Measurements from ENCODE around the gene CYREN. TPM values are rescaled to one million over a fixed set of nuclear protein-coding genes. Genes with fewer than 3 reads are reported as not detected.

The CYREN gene
- total and polyA plus RNA-seq, 2 of the 13 experiments (the other 11 are each of a cell fraction or from before 2014, with no cell fraction given), result 20.7 to 60.7 TPM

DNA sequence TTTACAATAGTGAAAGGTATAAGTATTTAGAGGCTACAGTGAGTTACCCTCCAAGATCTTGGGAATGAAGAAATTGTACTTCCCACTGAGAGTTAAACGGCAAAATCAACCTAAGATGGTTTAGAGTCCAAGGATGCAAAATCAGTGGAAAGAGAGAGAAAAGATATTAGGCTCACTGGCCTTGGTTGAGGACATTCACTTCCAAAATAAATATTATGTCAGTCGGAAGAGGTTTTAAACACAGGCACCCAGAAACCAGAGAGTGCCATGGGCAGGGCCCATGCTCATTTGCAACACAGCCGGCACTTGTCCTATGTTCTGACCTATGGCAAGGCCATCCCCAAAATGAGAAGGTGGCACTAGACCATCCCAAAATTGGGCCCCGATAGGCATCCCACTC is 44.7 kb upstream of the CYREN start (continued):
- 0 out of 2 replicates have a peak, but pooled peaks have one; percentile 28 for TF ChIP-seq ZNF652 (CRISPR knock-in tag; IDR thresholded peaks at IDR 0.05; ENCODE audit: borderline replicate concordance, low read depth)
- TF ChIP-seq MBD4 (IDR thresholded peaks at IDR 0.05; ENCODE audit: borderline replicate concordance, low read length), result no peak
- no peak for TF ChIP-seq FOXA1 (IDR thresholded peaks at IDR 0.05)
- TF ChIP-seq FOXA1 (CRISPR knock-in tag; IDR thresholded peaks at IDR 0.05), result 0 out of 2 replicates have a peak, but pooled peaks have one; percentile 5
- no peak for TF ChIP-seq TBL1XR1 (IDR thresholded peaks at IDR 0.05; ENCODE audit: borderline replicate concordance, low read length, partially characterized antibody)
- TF ChIP-seq ZNF768 (CRISPR knock-in tag; IDR thresholded peaks at IDR 0.05), result peak; percentile 60; the same call in 1 of the 2 replicates
- peak; percentile 42; the same call in 1 of the 2 replicates for TF ChIP-seq RXRB (CRISPR knock-in tag; IDR thresholded peaks at IDR 0.05; ENCODE audit: borderline replicate concordance)

GRCh38 chr7:135213831-135214230 is 43.3 kb upstream of the CYREN start:
- Histone ChIP-seq H3K9ac (ENCODE audit: insufficient read depth, low read depth, low read length) (no peak overlapping the region), H3K4me3 (replicated peaks in 1 of 3; ENCODE audit: insufficient read depth in 1 of 3, low read depth in 2 of 3, low read length in 3 of 3) (no peak overlapping the region), H4K20me1 (ENCODE audit: insufficient read depth, low read length) (no peaks in the 10 kb centered on the region), H3K9me3 (ENCODE audit: low read length) (no peaks in the 10 kb centered on the region), H2AFZ (ENCODE audit: low read length) (peak overlapping the region; percentile 21), H3K4me2 (ENCODE audit: low read depth, low read length) (no peak overlapping the region), H3K79me2 (ENCODE audit: insufficient read depth, low read length) (peaks cover 9% of the 10 kb centered on the region), H3K4me1 (ENCODE audit: insufficient read depth, low read length) (peaks cover 59% of the 10 kb centered on the region), H3K27ac (ENCODE audit: extremely low read length, insufficient read depth, low read length) (no peak overlapping the region), H3K36me3 (replicated peaks in 1 of 2; ENCODE audit: control insufficient read depth in 1 of 2, insufficient read depth in 2 of 2, low read length in 2 of 2) (no peaks in the 10 kb centered on the region), H3K27me3 (ENCODE audit: control insufficient read depth in 1 of 2, insufficient read depth in 2 of 2, low read length in 2 of 2) (no peaks in the 10 kb centered on the region; a peak in 1 of 5 replicates)
- no TSS peak for BruUV-seq (replicated peaks)
- intact Hi-C loops (cut with micrococcal nuclease; ENCODE audit: unreplicated experiment) (loop anchor here (5.0 kb wide), 1 partner anchor 38 kb away; no protein-coding TSS in a partner anchor), in situ Hi-C loops (cut with HindIII; ENCODE audit: extremely low pct_ligation_motif_present, low pct_unique_long_range_greater_than_20kb) (loop anchor here (5.0 kb wide), 1 partner anchor 37 kb away; no protein-coding TSS in a partner anchor)
- 14% methylated on average over 2 of the region's 2 CpGs for WGBS (ENCODE audit: low lambda C conversion rate)
- no peak for TF ChIP-seq SNAPC2 (CRISPR knock-in tag; IDR thresholded peaks at IDR 0.05)
- no peak for TF ChIP-seq ATF7-NPFF (CRISPR knock-in tag; IDR thresholded peaks at IDR 0.05; ENCODE audit: low read depth)
- TF ChIP-seq, protein P1, sequence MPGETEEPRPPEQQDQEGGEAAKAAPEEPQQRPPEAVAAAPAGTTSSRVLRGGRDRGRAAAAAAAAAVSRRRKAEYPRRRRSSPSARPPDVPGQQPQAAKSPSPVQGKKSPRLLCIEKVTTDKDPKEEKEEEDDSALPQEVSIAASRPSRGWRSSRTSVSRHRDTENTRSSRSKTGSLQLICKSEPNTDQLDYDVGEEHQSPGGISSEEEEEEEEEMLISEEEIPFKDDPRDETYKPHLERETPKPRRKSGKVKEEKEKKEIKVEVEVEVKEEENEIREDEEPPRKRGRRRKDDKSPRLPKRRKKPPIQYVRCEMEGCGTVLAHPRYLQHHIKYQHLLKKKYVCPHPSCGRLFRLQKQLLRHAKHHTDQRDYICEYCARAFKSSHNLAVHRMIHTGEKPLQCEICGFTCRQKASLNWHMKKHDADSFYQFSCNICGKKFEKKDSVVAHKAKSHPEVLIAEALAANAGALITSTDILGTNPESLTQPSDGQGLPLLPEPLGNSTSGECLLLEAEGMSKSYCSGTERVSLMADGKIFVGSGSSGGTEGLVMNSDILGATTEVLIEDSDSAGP (CRISPR knock-in tag; IDR thresholded peaks at IDR 0.05; ENCODE audit: borderline replicate concordance), result no peak
- no peak for TF ChIP-seq ZNF775 (CRISPR knock-in tag; IDR thresholded peaks at IDR 0.05; ENCODE audit: borderline replicate concordance)
- TF ChIP-seq ZNF253 (CRISPR knock-in tag; IDR thresholded peaks at IDR 0.05; ENCODE audit: borderline replicate concordance), result no peak
- no peak for TF ChIP-seq GATAD2A (CRISPR knock-in tag; IDR thresholded peaks at IDR 0.05)
- no peak for TF ChIP-seq ZNF383 (CRISPR knock-in tag; IDR thresholded peaks at IDR 0.05; ENCODE audit: borderline replicate concordance)
- TF ChIP-seq E2F2 (CRISPR knock-in tag; IDR thresholded peaks at IDR 0.05; ENCODE audit: borderline replicate concordance), result no peak
- no peak for TF ChIP-seq EHMT2 (IDR thresholded peaks at IDR 0.05; ENCODE audit: borderline replicate concordance, low read depth, low read length)
- no peak for TF ChIP-seq ZNF788 (CRISPR knock-in tag; IDR thresholded peaks at IDR 0.05; ENCODE audit: borderline replicate concordance)
- TF ChIP-seq TP53 (CRISPR knock-in tag; conservative IDR thresholded peaks at IDR 0.05), result no peak
- TF ChIP-seq ARNT (IDR thresholded peaks at IDR 0.05), result no peak
- ChIA-PET POLR2A (no interaction called here), CTCF (ENCODE audit: low intra/inter-chr PET ratio, low total read pairs) (no interaction called here)
- ATAC-seq, result no peak
- no peak for FAIRE-seq
- DNase-seq (ENCODE audit: low spot score), result no peak
